Activated CD8-positive, alpha-beta memory T cell treated with anti-CD3 and anti-CD28 coated beads for 36 hours (primary cell): ENCODE results near the gene EBF4. TPM values are rescaled to one million over a fixed set of nuclear protein-coding genes. Genes with fewer than 3 reads are reported as not detected.

Experiments used
- CTCF ChIA-PET: fragments of 350-600 bp; sonication (Branson Sonifier 250); formaldehyde crosslinking; loops from one replicate; lab custom pipeline; 2021; ENCODE audit warnings: antibody characterized with exemption; lab: Charles Lee
- POLR2A ChIA-PET: fragments of 350-600 bp; sonication (Branson Sonifier 250); formaldehyde crosslinking; loops from one replicate; lab custom pipeline; 2021; ENCODE audit warnings: antibody characterized with exemption; lab: Charles Lee
- total RNA-seq, 2 experiments: library from RNA; stranded (reverse); gene quantifications; one replicate each; pipeline ENCODE4 v1.2.3, GENCODE V29; 2021

EBF4 gene
- total RNA-seq, 2 experiments from 2014 or later = 0.61 to 0.74 TPM

DNA sequence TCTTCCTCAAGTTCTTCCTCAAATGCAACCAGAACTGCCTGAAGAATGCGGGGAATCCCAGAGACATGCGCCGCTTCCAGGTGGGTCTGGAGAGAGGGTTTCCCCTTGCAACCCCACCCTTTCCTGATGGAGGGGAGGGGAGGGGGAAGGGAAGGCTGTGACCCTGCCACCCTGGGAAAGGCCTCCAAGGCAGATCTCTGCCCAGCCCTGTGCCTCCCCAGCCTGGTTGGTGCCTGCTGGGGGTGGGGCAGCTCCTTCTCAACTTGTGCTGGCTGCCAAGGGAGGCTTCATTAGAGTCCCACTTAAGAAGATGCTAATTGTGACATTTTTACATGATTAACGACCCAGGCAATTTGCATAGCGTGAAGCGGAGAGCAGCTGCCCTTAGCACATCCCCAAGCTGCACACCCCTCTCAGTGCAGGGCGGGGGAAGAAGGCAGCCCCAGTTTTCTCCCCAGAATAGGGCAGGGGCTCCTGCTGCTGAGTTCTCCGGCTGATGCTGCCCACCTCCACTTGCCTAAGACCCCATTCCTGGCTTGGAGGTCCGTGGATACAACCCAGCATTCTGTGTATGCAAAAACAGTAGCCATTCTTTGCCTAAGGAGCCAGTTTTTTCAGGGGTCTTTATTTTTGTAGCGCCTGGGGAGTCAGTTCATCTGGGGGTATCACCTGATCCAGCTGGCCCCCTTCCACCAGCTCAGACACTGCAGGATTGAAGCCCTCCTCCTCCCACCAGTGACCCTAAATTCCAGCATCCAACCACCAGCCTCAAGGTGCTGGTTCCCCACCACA is 56.2 kb downstream of the EBF4 start:
- ChIA-PET CTCF (no interaction called here), POLR2A (no interaction called here)

GRCh38 chr20:2749343-2749950 is 56.9 kb downstream of the EBF4 start:
- POLR2A ChIA-PET = no interaction called here
- CTCF ChIA-PET = no interaction called here

DNA sequence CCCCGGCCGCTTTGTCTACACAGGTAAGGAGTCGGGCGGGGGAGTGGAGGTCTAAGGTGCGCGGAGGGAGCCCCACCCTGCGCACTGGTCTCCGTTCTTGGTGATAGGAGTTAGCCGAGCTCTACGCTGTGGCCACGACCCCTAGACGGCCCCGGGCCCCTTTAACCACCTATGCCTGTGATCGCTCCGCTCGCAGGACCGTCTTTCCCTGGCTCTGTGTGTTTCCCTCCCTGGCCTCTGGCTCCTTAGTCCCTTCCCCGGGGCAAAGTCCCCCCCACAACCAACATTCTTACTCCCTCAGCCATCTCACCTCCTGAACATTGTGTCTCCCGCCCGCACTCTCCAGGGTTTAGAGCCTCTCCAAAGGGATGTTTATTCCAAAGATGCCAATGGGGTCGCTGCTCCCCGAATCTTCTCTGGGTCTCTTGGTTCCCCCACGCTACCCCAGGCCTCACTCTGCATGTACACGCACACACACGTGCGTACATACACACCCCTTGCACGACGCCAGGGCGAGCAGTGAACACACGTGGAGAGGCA is 57.4 kb downstream of the EBF4 start:
- ChIA-PET CTCF (interaction anchor here (0.6 kb wide), 1 partner anchor 51 kb away, joined by 3 read pairs; no protein-coding TSS in a partner anchor), POLR2A (no interaction called here)

DNA sequence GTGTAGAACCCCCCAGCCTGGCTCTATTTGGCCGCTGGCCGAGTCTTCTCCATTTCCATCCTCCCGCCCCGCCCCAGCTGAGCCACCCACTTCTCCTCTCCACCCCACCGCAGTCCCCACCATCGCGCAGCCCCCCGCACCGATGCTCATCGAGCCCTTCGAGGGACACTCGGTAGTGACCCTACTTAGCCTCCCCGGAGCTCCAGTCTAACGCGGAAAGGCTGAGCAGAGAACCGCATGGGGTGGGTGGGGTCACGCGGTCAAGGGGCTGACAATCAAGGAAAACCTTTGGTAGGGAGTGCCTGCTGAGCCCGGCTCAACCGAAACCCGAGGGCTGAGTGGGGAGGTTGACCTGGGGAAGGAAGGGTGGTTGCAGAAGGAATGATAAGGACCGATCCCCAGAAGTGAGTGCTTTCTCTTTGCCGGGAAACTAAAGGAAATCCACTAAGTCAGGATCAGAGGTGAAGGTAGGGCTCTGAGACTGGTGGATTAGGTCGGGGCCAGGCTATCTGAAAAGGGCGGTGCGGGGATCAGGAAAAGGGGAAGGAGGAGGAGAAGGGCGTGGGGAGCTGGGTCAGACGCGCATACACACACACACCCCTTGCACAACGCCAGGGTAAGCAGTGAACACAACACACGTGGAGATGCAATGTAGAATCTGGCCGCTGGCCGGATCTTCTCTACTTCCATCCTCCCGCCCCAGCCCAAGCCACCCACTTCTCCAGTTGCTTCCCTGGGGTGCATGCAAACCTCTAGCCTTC is 58.1 kb downstream of the EBF4 start:
- ChIA-PET POLR2A (no interaction called here), CTCF (interaction anchor here (0.6 kb wide), 1 partner anchor 50 kb away, joined by 3 read pairs; no protein-coding TSS in a partner anchor)

DNA sequence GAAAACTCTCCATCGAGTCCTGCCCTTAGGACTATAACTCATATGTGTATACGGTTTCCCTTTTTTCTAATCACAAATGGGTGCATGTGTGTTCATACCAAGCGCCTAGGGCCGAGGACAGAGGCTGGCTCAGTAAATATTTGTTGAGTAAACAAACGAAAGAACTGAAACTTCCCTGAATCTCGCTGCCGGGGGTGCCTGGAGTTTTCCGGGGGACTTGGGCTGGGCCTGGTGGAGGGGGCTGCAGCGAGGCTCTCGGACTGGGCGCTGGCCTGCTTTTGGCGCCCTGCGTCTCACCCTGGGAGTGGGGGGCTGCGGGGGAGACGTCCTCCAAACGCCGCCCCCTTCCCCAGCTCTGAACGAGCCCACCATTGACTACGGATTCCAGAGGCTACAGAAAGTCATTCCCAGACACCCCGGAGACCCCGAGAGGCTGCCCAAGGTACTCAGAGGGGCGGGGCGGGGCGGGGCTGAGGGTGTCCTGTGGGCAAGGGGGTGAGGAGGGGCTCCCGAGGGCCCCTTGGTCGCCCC is 58.8 kb downstream of the EBF4 start:
- POLR2A ChIA-PET = no interaction called here
- CTCF ChIA-PET = interaction anchor here (0.7 to 2.5 kb wide), 2 partner anchors 10 to 62 kb away, joined by 3 to 13 read pairs; no protein-coding TSS in a partner anchor

GRCh38 chr20:2751878-2752566 is 59.4 kb downstream of the EBF4 start:
- ChIA-PET CTCF (interaction anchor here (0.7 to 2.5 kb wide), 4 partner anchors 10 to 67 kb away, joined by 3 to 13 read pairs (median 4); no protein-coding TSS in a partner anchor), POLR2A (no interaction called here)

DNA sequence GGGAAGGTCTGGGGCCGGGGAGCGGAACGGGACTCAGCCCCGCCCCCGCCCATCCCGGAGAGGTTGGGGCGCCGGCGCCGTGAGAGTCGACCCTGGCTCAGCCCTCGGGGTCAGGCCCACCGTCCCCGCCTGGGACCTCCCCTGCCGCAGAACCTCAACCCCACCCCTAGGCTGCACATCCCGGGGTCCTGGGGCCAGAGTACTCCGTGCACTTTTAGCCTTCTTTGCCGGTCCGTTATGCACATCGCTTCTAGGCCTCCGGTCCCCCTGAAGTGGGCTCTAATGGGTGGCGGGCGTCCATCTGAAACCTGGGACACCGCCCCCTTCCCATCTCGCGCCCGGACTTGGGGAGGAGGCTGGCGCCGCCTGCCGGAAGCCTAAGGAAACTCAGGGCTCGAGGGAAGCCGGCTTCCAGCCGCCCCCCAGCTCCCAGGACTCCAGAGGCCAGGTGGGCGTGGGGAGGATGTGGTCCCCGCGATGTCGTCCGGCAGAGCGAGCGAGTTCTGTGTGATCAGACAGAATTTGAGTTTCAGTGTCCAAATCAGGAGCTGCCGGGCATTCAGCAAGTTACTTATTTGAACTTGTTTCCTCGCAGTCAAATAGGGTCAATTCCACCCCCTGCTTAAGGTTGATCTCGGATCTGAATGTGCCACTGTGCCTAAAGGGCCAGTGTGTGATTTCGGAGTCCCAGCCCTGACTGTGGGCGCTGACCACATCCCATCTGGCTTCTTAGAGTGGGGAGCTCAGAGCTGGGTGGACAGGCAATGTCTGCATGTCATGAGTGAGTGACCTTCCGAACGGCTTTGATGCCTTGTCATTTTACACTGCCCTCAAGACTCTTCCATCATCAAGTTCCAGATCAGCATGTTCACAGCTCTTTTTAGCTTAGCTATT is 60.2 kb downstream of the EBF4 start:
- POLR2A ChIA-PET = interaction anchor here (0.6 kb wide), 1 partner anchor 89 kb away, joined by 3 read pairs; the partner anchor contains the start of gene IDH3B
- CTCF ChIA-PET = interaction anchor here (0.8 to 2.5 kb wide), 10 partner anchors 9 to 118 kb away, joined by 3 to 13 read pairs (median 4); partner anchors contain the start of genes PCED1A and VPS16

GRCh38 chr20:2753461-2754040 is 61.0 kb downstream of the EBF4 start:
- CTCF ChIA-PET = interaction anchor here (0.8 to 2.5 kb wide), 11 partner anchors 8 to 117 kb away, joined by 3 to 13 read pairs (median 3); partner anchors contain the start of genes PCED1A and VPS16
- POLR2A ChIA-PET = interaction anchor here (0.6 kb wide), 1 partner anchor 89 kb away, joined by 3 read pairs; the partner anchor contains the start of gene IDH3B

- CTCF ChIA-PET = interaction anchor here (1.3 to 1.7 kb wide), 2 partner anchors 11 to 13 kb away, joined by 3 to 6 read pairs; no protein-coding TSS in a partner anchor
- POLR2A ChIA-PET = no interaction called here
Measured at GRCh38 chr20:2754424-2754823, 61.8 kb downstream of the EBF4 start.

DNA sequence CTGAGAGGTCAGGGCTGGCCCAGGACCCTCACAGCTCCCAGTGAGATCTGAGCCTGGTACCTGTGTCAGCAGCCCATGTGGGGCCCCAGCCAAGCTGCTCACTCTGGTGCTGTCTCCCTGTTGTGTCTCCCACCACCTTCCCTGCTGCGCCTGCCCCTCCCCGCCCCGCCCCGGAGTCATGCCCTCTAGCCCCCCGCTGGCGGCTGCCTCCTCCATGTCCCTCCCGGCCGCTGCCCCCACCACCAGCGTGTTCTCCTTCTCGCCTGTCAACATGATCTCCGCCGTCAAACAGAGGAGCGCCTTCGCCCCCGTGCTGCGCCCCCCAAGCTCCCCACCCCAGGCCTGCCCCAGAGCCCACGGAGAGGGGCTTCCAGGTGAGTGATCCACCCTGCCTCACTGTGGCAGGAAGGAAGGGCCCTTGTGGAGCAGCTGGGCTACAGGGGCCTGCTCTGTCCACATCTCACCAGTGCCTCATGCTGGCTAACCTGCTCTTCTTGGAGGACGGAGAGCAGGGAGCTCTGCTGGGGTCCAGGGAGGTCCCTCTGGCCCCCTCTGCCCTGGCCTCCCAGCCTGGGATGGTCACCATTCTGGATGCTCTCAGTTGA is 63.0 kb downstream of the EBF4 start:
- ChIA-PET CTCF (interaction anchor here (0.6 to 1.7 kb wide), 3 partner anchors 12 to 38 kb away, joined by 4 to 6 read pairs (median 4); no protein-coding TSS in a partner anchor), POLR2A (no interaction called here)

DNA sequence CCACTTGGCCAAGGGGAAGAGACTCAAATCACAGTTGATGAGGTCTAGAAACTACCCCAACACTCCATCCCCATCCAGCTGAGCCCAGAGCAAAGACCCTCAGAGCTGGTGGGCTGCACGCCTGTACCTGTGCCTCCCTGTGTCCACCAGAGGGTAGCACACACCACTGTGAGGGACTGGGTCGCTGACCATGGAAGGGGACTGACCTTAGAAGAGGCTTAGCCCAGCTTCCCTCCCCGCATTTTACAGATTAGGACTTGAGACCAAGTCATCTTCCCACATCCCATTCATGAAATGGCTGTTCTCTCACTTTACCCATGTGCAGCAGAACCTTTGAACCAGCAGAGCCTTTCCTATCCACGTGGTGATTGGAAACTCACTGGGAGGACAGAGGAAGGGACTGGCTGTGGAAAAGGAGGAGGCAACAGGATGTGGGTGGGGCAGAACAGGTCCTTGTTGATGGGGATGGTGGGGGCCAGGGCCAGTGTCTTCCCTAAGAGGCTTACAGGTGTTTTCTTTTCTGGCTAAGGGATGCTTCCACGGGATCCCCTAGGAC is 63.6 kb downstream of the EBF4 start:
- POLR2A ChIA-PET = no interaction called here
- CTCF ChIA-PET = interaction anchor here (0.6 to 1.7 kb wide), 3 partner anchors 12 to 38 kb away, joined by 4 to 6 read pairs (median 4); no protein-coding TSS in a partner anchor

DNA sequence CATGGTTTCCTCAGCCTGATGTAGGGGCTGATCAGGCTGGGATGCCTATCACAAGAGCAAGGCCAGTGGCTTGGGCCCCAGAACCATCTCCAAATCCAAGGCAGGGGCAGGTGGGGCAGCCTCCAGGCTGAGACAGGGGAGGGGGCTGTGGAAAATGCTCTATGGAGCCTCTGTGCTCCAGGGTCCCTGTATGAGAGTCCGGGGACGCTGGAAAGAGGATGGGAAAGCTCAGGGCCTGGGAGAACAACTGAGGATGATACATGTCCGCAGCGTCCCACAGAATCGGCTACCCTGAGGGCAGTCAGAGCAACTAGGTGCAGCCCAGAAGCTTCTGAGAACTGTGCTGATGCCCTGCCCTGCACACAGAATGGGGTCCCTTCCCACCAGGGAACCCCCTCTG is 64.4 kb downstream of the EBF4 start:
- POLR2A ChIA-PET = no interaction called here
- CTCF ChIA-PET = no interaction called here

GRCh38 chr20:2757969-2758368 is 65.4 kb downstream of the EBF4 start:
- POLR2A ChIA-PET = no interaction called here
- CTCF ChIA-PET = no interaction called here

- ChIA-PET POLR2A (no interaction called here), CTCF (interaction anchor here (1.1 kb wide), 1 partner anchor 34 kb away, joined by 3 read pairs; no protein-coding TSS in a partner anchor)
Measured at GRCh38 chr20:2759143-2759542, 66.6 kb downstream of the EBF4 start.

- POLR2A ChIA-PET = no interaction called here
- CTCF ChIA-PET = interaction anchor here (0.5 to 1.1 kb wide), 3 partner anchors 18 to 396 kb away, joined by 3 read pairs; no protein-coding TSS in a partner anchor
Measured at GRCh38 chr20:2759603-2760296, 67.2 kb downstream of the EBF4 start.
